Measurements from ENCODE around the gene USP10.
A peak's percentile ranks its signal among the peaks of the same experiment; 100 is the strongest.

USP10 gene

GRCh38 chr16:84780544-84781376 lies 81.0 kb downstream of the USP10 start:
- DNase-seq, result no peak

GRCh38 chr16:84782846-84783245 lies 83.0 kb downstream of the USP10 start:
- DNase-seq, result no peak

- DNase-seq, result no peak
Measured at GRCh38 chr16:84785843-84786581, 86.2 kb downstream of the USP10 start.

- no peak for DNase-seq
Measured at GRCh38 chr16:84786605-84787262, 86.9 kb downstream of the USP10 start.

- no peak for DNase-seq
Measured at GRCh38 chr16:84787263-84787622, 87.4 kb downstream of the USP10 start.

GRCh38 chr16:84788920-84789391 lies 89.2 kb downstream of the USP10 start:
- DNase-seq, result no peak

GRCh38 chr16:84789431-84789830 lies 89.6 kb downstream of the USP10 start:
- no peak for DNase-seq

GRCh38 chr16:84790301-84790700 lies 90.5 kb downstream of the USP10 start:
- DNase-seq, result no peak

- DNase-seq, result no peak
Measured at GRCh38 chr16:84791088-84791487, 91.3 kb downstream of the USP10 start.

- DNase-seq, result no peak
Measured at GRCh38 chr16:84791501-84791900, 91.7 kb downstream of the USP10 start.

- DNase-seq, result no peak
Measured at GRCh38 chr16:84794186-84794585, 94.4 kb downstream of the USP10 start.

- no peak for DNase-seq
Measured at GRCh38 chr16:84794626-84795025, 94.8 kb downstream of the USP10 start.

- no peak for DNase-seq
Measured at GRCh38 chr16:84795329-84796053, 95.7 kb downstream of the USP10 start.

GRCh38 chr16:84800158-84800978 lies 100.6 kb downstream of the USP10 start:
- no peak for DNase-seq

GRCh38 chr16:84803146-84803545 lies 103.3 kb downstream of the USP10 start:
- DNase-seq, result no peak

- no peak for DNase-seq
Measured at GRCh38 chr16:84804326-84804725, 104.5 kb downstream of the USP10 start.

GRCh38 chr16:84806256-84806889 lies 106.6 kb downstream of the USP10 start:
- DNase-seq, result peak; percentile 17

- no peak for DNase-seq
Measured at GRCh38 chr16:84806890-84807258, 107.1 kb downstream of the USP10 start.

GRCh38 chr16:84807776-84808175 lies 108.0 kb downstream of the USP10 start:
- DNase-seq, result no peak

GRCh38 chr16:84808826-84809225 lies 109.0 kb downstream of the USP10 start:
- no peak for DNase-seq

GRCh38 chr16:84810518-84811273 lies 110.9 kb downstream of the USP10 start:
- peak; percentile 32 for DNase-seq

All from CD4-positive, alpha-beta T cell treated with Interleukin-17A for 1 hour (primary cell).